Erythroblast (primary cell): Measurements from ENCODE around the gene TUBB4B.

Experiments
- GATA1 ChIP-seq: IDR thresholded peaks from 2 replicates; pipeline ENCODE4 v1.6.1; 2011; ENCODE audit warnings: low read depth, mild to moderate bottlenecking, control low read depth, low read length, moderate library complexity
- POLR2A ChIP-seq: IDR thresholded peaks from 2 replicates; pipeline ENCODE4 v1.6.1; 2011; ENCODE audit warnings: mild to moderate bottlenecking, low read length

GRCh38 chr9:137266585-137267453 is 25.7 kb downstream of the TUBB4B start:
- TF ChIP-seq POLR2A (no peak), GATA1 (no peak)
